GM21390 (cell line): ENCODE data around the gene XPR1.

Experiments
- ATAC-seq: cut with Tn5 transposase; IDR thresholded peaks from one replicate; pipeline ENCODE4 v1.9.1; 2021; ENCODE audit not compliant: unreplicated experiment

XPR1 gene

GRCh38 chr1:180912211-180912800, 280.5 kb downstream of the XPR1 start:
- no peak for ATAC-seq

GRCh38 chr1:180912801-180913565, 281.2 kb downstream of the XPR1 start, which contains the start of gene KIAA1614:
TSS of gene KIAA1614 (plus strand) at chr1:180912897. CDS start at chr1:180913244, 347 bp downstream.
- ATAC-seq, result no peak

GRCh38 chr1:180915426-180915965, 283.7 kb downstream of the XPR1 start:
- no peak for ATAC-seq

DNA sequence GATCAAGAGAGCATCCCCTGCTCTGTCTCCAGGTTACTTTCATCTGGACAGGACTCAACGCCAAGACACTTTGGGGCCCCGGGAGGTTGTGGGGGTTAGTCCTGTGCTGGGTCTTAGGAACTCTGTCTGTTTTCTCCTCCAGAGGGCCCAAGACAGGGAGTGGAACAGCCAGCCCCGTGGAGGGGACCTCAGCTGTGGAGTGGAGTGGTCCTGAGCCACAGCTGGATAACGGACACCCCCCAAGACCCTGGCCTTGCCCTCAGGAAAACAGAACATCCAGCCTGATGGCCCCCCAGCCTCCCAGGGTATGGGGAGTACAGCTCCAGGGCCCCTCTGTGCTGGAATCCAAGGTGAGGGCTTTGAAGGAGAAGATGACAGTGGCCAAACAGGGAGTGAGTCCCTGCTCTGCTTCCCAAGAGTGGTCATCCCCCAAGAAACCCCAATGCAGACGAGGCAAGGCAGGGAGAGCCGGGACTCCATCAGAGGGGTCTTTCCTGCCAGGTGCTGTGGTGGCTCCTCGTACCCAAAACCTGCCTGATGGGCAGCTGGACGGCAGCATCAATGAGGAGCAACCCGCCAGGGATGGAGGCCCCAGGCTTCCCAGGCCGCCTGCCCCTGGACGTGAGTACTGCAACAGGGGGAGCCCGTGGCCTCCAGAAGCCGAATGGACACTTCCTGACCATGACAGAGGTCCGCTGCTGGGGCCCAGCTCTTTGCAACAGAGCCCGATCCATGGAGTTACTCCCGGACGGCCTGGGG, 284.4 kb downstream of the XPR1 start:
- ATAC-seq, result no peak

GRCh38 chr1:180916771-180917170, 284.9 kb downstream of the XPR1 start:
- ATAC-seq, result no peak

DNA sequence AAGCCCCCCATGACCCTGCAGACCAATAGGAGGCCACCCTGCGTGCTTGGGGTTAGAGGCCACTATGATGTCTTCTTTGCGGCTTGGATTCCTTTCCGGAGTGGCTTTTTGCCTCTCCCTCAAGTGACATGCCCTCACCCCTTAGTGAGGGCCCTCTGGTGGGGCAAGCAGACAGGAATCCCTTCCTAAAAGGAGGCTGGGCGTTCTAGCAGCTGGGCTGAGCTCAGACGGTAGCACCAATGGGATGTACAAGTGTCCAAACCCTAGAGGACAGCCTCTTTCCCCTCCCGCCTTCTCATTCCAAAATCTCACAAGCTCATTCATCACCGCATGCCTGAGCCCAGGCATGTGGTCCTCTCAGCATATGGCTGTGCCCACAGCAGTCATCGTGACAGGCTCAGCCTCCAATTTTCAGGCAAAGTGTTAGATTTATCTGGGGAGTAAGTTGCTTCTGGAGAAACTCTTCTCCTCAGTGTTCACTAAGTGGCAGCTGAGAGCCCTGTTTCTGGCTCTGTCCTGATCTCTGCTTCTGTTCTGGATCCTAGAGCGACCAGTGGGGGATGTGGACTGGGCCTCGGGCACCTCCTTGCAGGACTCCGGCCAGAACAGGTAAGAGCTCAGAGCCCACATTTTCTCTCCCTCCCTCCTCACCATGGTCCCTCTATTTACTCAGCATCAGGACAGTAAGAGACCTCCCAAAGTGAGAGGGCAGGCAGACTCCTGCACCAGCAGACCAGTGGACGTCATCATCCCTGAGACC, 285.7 kb downstream of the XPR1 start:
- ATAC-seq, result no peak

DNA sequence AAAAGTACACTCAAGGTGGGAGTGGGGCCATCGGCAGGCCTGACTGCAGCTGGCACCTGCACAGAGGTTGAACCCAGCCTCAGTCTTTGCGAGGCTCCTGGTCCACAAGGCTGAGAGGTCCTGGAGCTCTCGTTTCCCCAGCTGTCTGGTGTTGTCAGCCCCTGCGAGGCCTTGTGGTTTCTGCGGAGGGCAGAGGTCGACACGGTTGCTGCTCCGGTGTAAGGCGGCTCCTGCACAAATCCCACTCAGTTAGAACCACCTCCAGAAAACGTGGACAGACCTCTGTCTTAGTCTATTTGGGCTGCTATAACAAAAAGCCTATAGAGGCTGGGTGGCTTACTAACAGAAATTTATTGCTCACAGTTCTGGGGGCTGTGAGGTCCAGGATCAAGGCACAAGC, 286.7 kb downstream of the XPR1 start:
- ATAC-seq, result no peak

GRCh38 chr1:180919183-180919700, 287.4 kb downstream of the XPR1 start:
- ATAC-seq, result no peak

GRCh38 chr1:180920193-180920592, 288.4 kb downstream of the XPR1 start:
- no peak for ATAC-seq

DNA sequence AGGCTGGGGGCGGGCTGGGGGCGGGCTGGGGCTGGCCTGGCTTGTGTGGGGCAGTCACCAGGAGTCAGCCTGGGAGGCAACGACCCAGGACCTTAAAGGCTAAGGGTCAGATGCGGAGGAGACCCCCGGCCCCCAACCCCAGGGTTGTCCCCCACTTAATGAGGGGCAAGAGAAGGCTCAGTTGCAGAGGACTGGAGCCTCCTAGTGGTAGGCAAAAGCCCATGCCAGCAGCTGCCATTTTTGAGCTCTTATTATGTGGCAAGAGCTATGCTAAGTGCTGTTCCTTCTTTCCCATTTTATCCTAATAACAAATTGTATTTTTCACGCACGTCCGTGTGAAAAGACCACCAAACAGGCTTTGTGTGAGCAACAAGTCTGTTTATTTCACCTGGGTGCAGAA, 288.9 kb downstream of the XPR1 start:
- no peak for ATAC-seq

DNA sequence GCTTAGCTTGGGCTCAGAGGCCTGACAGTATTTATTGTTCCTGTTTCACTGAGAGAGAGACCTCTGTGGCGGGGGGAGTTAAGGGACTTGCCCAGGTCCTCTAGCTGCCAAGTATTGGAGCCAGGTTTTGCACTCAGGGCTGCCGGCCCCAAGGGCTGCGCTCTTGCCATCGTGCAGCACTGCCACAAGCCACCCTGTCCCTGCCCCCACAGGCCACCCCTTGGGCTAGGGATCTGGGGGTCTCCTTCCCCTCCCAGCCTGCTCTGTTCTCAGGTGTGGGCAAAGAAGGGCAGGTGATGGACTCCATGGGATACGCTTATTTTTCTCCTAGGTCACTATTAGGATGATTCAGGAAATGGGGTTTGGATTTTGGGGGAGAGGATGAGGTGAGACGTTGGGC, 289.6 kb downstream of the XPR1 start:
- ATAC-seq, result no peak

DNA sequence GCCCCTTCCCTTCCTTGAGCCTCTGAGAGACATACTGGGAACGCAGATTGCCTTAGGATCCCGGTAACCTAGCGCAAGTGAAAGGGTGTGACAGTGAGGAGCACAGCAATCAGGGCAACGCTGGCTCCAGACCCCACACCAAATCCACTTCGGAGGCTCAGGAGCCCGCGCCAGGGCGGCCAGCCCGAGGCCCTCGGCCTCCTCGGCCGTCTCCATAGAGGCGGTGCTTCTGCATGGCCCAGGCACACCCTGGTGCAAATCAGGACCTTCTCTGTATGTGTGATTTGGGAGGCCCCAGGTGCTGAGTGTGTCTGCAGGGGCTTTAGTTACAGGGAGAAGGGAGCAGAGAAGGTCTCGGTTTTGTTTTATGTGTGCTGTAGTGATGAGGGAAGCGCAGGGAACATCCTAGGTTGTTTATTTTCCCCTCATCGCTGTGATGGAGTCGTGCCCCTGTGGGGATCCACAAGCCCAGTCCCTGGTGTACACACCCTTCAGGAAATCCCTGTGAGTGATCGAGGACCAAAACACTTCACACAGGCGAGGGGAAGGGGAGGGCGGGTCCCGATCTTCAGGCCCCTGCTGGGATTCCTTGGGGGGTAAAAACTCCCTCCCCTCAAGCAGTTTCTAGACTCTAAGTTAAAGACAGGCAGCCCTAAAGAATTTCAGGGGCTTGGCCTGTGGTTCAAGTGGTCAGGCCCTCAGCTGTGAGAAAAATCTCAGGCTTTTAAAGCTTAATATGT, 290.2 kb downstream of the XPR1 start:
- no peak for ATAC-seq

DNA sequence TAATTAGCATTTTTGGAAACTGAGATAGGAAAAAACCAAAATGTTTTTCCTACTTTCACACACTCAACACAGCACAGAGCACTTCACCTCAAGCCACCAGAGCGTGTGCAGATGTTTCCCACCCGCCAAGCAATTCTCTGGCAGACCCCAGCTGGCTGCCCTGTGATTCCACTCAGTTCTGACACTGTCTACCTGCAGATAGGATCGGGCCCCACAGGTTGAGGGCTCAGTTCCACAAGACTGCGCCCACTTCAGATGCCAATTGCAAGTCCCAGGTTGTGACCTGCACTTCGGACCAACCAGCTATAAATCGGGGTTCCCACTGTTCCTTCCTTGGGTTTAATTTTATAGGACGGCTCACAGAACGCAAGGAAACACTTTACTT, 290.8 kb downstream of the XPR1 start:
- ATAC-seq, result no peak

GRCh38 chr1:180923021-180923841, 291.4 kb downstream of the XPR1 start:
- ATAC-seq, result no peak

GRCh38 chr1:180923887-180924286, 292.1 kb downstream of the XPR1 start:
- no peak for ATAC-seq

DNA sequence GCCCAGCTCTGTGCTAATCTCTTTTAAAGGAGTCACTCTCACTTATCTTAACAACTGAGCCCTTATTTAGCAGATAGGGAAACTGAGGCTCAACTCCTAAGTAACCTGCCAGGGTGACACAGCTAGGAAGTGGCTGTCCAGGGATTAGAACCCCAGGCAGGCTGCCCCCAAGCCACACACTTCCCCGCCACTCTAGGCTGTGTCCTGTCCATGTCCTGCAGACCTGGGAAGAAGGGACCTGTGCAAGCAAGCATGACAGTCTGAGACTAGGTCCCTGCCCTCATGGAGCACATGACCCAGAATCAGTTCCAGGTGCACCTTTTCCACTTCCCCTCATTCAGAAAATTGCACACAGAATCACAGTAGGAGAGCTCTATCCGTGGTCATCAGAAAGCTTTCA, 293.1 kb downstream of the XPR1 start:
- no peak for ATAC-seq

GRCh38 chr1:180925471-180926051, 293.7 kb downstream of the XPR1 start:
- no peak for ATAC-seq

DNA sequence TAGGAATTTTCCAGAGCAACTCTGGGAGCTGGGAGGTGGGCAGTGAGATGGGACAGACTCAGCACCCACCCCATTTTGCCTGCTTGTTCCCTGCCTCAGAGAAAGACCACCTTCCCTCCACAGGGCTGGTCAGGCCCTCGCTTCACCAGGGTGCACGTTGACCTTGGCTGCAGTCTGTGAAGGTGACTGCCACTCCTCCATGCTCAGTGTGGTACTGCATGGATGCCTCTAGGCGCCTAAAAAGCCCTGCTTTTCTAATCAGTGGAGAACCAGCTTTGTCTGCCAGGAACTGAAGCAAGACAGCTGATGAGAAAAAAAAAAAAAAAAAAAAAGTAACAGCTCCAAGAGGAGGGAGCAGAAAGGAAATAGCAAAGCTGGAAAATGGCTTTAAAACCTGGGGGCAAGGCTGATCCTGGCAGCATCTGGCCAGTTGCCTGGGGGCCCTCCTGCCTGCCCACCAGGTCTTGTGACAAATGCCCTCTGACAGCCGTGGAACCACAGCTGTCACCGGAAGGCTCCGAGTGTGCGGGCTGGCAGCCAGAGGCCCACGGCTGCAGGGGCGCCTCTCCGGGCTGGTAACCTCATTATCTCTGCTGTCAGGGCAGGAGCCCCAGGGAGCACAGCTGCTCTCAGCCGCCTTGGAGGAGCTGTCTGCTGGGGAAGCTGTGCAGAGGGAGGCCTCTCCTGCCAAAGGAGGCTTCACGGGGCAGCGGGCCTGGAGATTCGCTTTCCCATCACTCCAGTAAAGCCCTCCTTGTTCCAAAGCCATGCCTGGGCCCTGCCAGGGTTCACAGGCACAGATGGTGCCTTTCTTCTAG, 294.6 kb downstream of the XPR1 start:
- ATAC-seq, result no peak
